Measurements from ENCODE around the gene TGFBRAP1.

TGFBRAP1 gene

GRCh38 chr2:105309147-105309545 lies 20.4 kb downstream of the TGFBRAP1 start:
- DNase-seq: no peak

GRCh38 chr2:105308382-105309146 lies 21.0 kb downstream of the TGFBRAP1 start:
- DNase-seq: no peak

- no peak for DNase-seq
Measured at GRCh38 chr2:105307962-105308361, 21.6 kb downstream of the TGFBRAP1 start.

GRCh38 chr2:105307550-105307949 lies 22.0 kb downstream of the TGFBRAP1 start:
- DNase-seq: no peak

GRCh38 chr2:105307146-105307545 lies 22.4 kb downstream of the TGFBRAP1 start:
- DNase-seq: no peak

GRCh38 chr2:105301646-105302045 lies 27.9 kb downstream of the TGFBRAP1 start:
- DNase-seq: no peak

GRCh38 chr2:105299290-105299689 lies 30.2 kb downstream of the TGFBRAP1 start:
- no peak for DNase-seq

- no peak for DNase-seq
Measured at GRCh38 chr2:105298017-105298416, 31.5 kb downstream of the TGFBRAP1 start.

- DNase-seq: no peak
Measured at GRCh38 chr2:105297216-105297615, 32.3 kb downstream of the TGFBRAP1 start.

GRCh38 chr2:105296017-105296611 lies 33.4 kb downstream of the TGFBRAP1 start:
- DNase-seq: no peak

- peak; percentile 1 for DNase-seq
Measured at GRCh38 chr2:105294844-105295481, 34.6 kb downstream of the TGFBRAP1 start.

GRCh38 chr2:105294046-105294445 lies 35.5 kb downstream of the TGFBRAP1 start:
- no peak for DNase-seq

- DNase-seq: no peak
Measured at GRCh38 chr2:105291981-105292380, 37.6 kb downstream of the TGFBRAP1 start.

GRCh38 chr2:105290981-105291660 lies 38.4 kb downstream of the TGFBRAP1 start:
- DNase-seq: no peak

GRCh38 chr2:105288133-105288532 lies 41.4 kb downstream of the TGFBRAP1 start:
- no peak for DNase-seq

- DNase-seq: peak; percentile 2
Measured at GRCh38 chr2:105287692-105288091, 41.8 kb downstream of the TGFBRAP1 start.

- DNase-seq: no peak
Measured at GRCh38 chr2:105283532-105283931, 46.0 kb downstream of the TGFBRAP1 start.

- no peak for DNase-seq
Measured at GRCh38 chr2:105280281-105280680, 49.3 kb downstream of the TGFBRAP1 start.

- no peak for DNase-seq
Measured at GRCh38 chr2:105279126-105279525, 50.4 kb downstream of the TGFBRAP1 start.

GRCh38 chr2:105278654-105279053 lies 50.9 kb downstream of the TGFBRAP1 start:
- no peak for DNase-seq

GRCh38 chr2:105274046-105274445 lies 55.5 kb downstream of the TGFBRAP1 start:
- DNase-seq: no peak

GRCh38 chr2:105272176-105272575 lies 57.4 kb downstream of the TGFBRAP1 start:
- DNase-seq: no peak

GRCh38 chr2:105271393-105272045 lies 58.0 kb downstream of the TGFBRAP1 start:
- no peak for DNase-seq
